BE2C (cell line): ENCODE measurements around the gene CHRM2.

Source experiments
- DNase-seq: peaks from one replicate; pipeline ENCODE4 v3.0.0-alpha.2; 2020
- H3K27me3 ChIP-seq: fragments of 250-450 bp; sonication (Bioruptor Pico); 2 replicates; pipeline ENCODE4 v1.5.1; 2020; ENCODE audit warnings: mild to moderate bottlenecking
- H3K36me3 ChIP-seq: fragments of 250-450 bp; sonication (Bioruptor Pico); 2 replicates; pipeline ENCODE4 v1.5.1; 2020; ENCODE audit warnings: mild to moderate bottlenecking
- H3K4me1 ChIP-seq: fragments of 250-450 bp; sonication (Bioruptor Pico); 2 replicates; pipeline ENCODE4 v1.5.1; 2020
- H3K4me3 ChIP-seq: 2 replicates; pipeline ENCODE4 v1.5.1; 2011; ENCODE audit warnings: low read depth, low read length
- H3K9me3 ChIP-seq: fragments of 250-450 bp; sonication (Bioruptor Pico); 2 replicates; pipeline ENCODE4 v1.5.1; 2020
- CTCF ChIP-seq: IDR thresholded peaks from 2 replicates; pipeline ENCODE4 v1.5.1; 2012; ENCODE audit warnings: mild to moderate bottlenecking, low read depth, low read length

Gene CHRM2

GRCh38 chr7:136887317-136887716 is 18.9 kb downstream of the CHRM2 start:
- H3K4me3 ChIP-seq, result no peak overlapping the region
- no peak for DNase-seq
- no peaks in the 10 kb centered on the region for H3K9me3 ChIP-seq
- H3K27me3 ChIP-seq, result no peaks in the 10 kb centered on the region
- TF ChIP-seq CTCF, result no peak
- H3K4me1 ChIP-seq, result peaks cover 4% of the 10 kb centered on the region; the same call in 1 of the 2 replicates
- no peaks in the 10 kb centered on the region for H3K36me3 ChIP-seq

GRCh38 chr7:136890399-136890798 is 21.9 kb downstream of the CHRM2 start:
- Histone ChIP-seq H3K36me3 (no peaks in the 10 kb centered on the region), H3K27me3 (no peaks in the 10 kb centered on the region), H3K9me3 (no peaks in the 10 kb centered on the region), H3K4me3 (no peak overlapping the region), H3K4me1 (no peaks in the 10 kb centered on the region)
- no peak for DNase-seq
- TF ChIP-seq CTCF, result no peak

- no peak for DNase-seq
- H3K36me3 ChIP-seq, result no peaks in the 10 kb centered on the region
- TF ChIP-seq CTCF, result no peak
- H3K4me1 ChIP-seq, result no peaks in the 10 kb centered on the region
- H3K27me3 ChIP-seq, result no peaks in the 10 kb centered on the region
- no peak overlapping the region for H3K4me3 ChIP-seq
- no peaks in the 10 kb centered on the region for H3K9me3 ChIP-seq
These were observed 23.4 kb downstream of the CHRM2 start for GRCh38 chr7:136891850-136892249.

- no peak for DNase-seq
- Histone ChIP-seq H3K9me3 (no peaks in the 10 kb centered on the region), H3K27me3 (no peaks in the 10 kb centered on the region), H3K36me3 (no peaks in the 10 kb centered on the region), H3K4me3 (no peak overlapping the region), H3K4me1 (no peaks in the 10 kb centered on the region)
- no peak for TF ChIP-seq CTCF
These were observed 26.3 kb downstream of the CHRM2 start for GRCh38 chr7:136894789-136895188.

- no peaks in the 10 kb centered on the region for H3K4me1 ChIP-seq
- H3K4me3 ChIP-seq, result no peak overlapping the region
- no peak for DNase-seq
- H3K9me3 ChIP-seq, result no peaks in the 10 kb centered on the region
- H3K27me3 ChIP-seq, result no peaks in the 10 kb centered on the region
- no peaks in the 10 kb centered on the region for H3K36me3 ChIP-seq
- TF ChIP-seq CTCF, result no peak
These were observed 29.2 kb downstream of the CHRM2 start for GRCh38 chr7:136897676-136898075.

- no peak for TF ChIP-seq CTCF
- no peaks in the 10 kb centered on the region for H3K27me3 ChIP-seq
- no peaks in the 10 kb centered on the region for H3K9me3 ChIP-seq
- H3K4me1 ChIP-seq, result no peaks in the 10 kb centered on the region
- H3K4me3 ChIP-seq, result no peak overlapping the region
- no peak for DNase-seq
- H3K36me3 ChIP-seq, result no peaks in the 10 kb centered on the region
These were observed 31.6 kb downstream of the CHRM2 start for GRCh38 chr7:136900005-136900404.
